ENCODE measurements around the gene PYURF.

- TF ChIP-seq POLR2A (IDR thresholded peaks at IDR 0.05; ENCODE audit: low read depth, low read length): no peak
- TF ChIP-seq TAF1 (IDR thresholded peaks at IDR 0.05; ENCODE audit: low read depth, low read length): no peak
- TF ChIP-seq POLR2AphosphoS5 (IDR thresholded peaks at IDR 0.05; ENCODE audit: low read depth, low read length): no peak
- no peak for TF ChIP-seq SPI1 (IDR thresholded peaks at IDR 0.05; ENCODE audit: low read depth, low read length)
These were observed 2.7 kb upstream of the PYURF start for GRCh38 chr4:88526221-88526815.
